Activated T-helper 9 cell treated with anti-CD3 and anti-CD28 coated beads, Interleukin-2, amount 50 U/mL, for 16 hours (primary cell): ENCODE data around the gene SYNGR3.

Experiments used
- DNase-seq: peaks from one replicate; pipeline ENCODE4 v3.0.0-alpha.2; 2020; ENCODE audit warnings: low read depth

Gene SYNGR3

GRCh38 chr16:2042171-2042985 is 52.6 kb downstream of the SYNGR3 start:
- no peak for DNase-seq

DNA sequence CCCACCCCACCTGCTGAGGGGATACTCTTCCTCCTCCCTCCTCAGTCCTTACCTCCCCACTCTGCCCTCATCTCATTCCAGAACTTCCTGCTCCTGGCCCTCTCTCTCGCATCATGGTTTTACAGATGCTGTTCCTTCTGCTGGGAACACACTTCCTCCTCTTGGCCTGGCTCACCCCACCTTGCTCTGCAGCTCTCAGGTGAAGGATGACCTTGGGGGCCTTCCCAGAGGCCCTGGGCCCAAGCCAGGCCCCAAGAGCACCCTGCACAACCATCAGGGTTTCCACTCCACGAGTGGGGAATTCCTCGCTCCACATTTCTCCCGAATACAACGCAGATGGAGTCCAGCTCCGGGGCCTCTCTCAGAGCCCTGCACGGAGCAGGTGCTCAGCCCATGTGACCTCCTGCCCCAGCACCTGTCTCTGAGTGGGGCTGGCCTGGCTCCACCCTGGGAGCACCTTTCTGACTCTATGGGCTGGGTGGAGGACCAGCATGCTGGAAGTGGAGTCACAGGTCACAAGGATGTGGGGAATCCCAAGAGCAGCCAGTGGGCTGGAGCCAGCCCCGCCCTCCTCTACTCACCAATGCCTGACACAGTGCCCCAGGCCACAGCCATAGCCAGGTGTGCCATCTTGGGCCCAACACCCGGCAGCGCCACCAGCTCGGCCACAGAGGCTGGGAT is 53.4 kb downstream of the SYNGR3 start:
- DNase-seq = no peak
